Glutamatergic neuron (in vitro differentiated cells): ENCODE data around the gene PPRC1. TPM values are rescaled to one million over a fixed set of nuclear protein-coding genes. Genes with fewer than 3 reads are reported as not detected.

Experiments used
- DNase-seq: peaks from one replicate; pipeline ENCODE4 v3.0.0; 2022
- H3K27ac Mint-ChIP-seq: one replicate; pipeline ENCODE4 v1.8.0; 2020; ENCODE audit warnings: mild to moderate bottlenecking, mixed read lengths, inconsistent platforms; ENCODE audit not compliant: unreplicated experiment
- H3K27me3 Mint-ChIP-seq: one replicate; pipeline ENCODE4 v1.8.0; 2020; ENCODE audit warnings: mild to moderate bottlenecking, moderate library complexity, mixed read lengths, inconsistent platforms; ENCODE audit not compliant: unreplicated experiment
- H3K36me3 Mint-ChIP-seq: one replicate; pipeline ENCODE4 v1.8.0; 2020; ENCODE audit warnings: mild to moderate bottlenecking, mixed read lengths, inconsistent platforms; ENCODE audit not compliant: unreplicated experiment
- H3K4me1 Mint-ChIP-seq: one replicate; pipeline ENCODE4 v1.8.0; 2020; ENCODE audit warnings: mild to moderate bottlenecking, low read depth, mixed read lengths, inconsistent platforms; ENCODE audit not compliant: unreplicated experiment
- H3K4me3 Mint-ChIP-seq: one replicate; pipeline ENCODE4 v1.8.0; 2020; ENCODE audit warnings: mild to moderate bottlenecking, mixed read lengths, inconsistent platforms; ENCODE audit not compliant: unreplicated experiment
- H3K9me3 Mint-ChIP-seq: one replicate; pipeline ENCODE4 v1.8.0; 2020; ENCODE audit warnings: mild to moderate bottlenecking, moderate library complexity, mixed read lengths, inconsistent platforms; ENCODE audit not compliant: unreplicated experiment
- CTCF ChIP-seq: fragments of 200-600 bp; sonication (generic); IDR thresholded peaks from one replicate; pipeline ENCODE4 v1.5.0; 2021; ENCODE audit not compliant: partially characterized antibody, unreplicated experiment
- long read RNA-seq: library from polyadenylated mRNA; unstranded; transcript quantifications from one replicate; pipeline ENCODE4 v2.0.0, GENCODE V29; 2020; ENCODE audit not compliant: unreplicated experiment
- total RNA-seq: library from RNA; stranded (reverse); fragmentation: NEBNext Ultra II Directional; extraction: Animal tissue kit (Norgen Biotek cat#: 25700); gene quantifications from one replicate; pipeline ENCODE4 v1.2.1, GENCODE V29; 2021; ENCODE audit not compliant: unreplicated experiment

The PPRC1 gene
- total RNA-seq: 21.6 TPM
- long read RNA-seq, partial matches to known transcripts: 1 of 3 reads
- long read RNA-seq, other reads (novel, unspliced or antisense): 1 of 3 reads

- Mint-ChIP-seq H3K36me3 (no peaks in the 10 kb centered on the region), H3K27ac (peak within 1 kb of the TSS; percentile 90), H3K4me1 (peaks cover 16% of the 10 kb centered on the region), H3K4me3 (peak within 1 kb of the TSS; percentile 94), H3K27me3 (peaks cover 5% of the 10 kb centered on the region), H3K9me3 (peaks cover 8% of the 10 kb centered on the region)
- DNase-seq: peak; percentile 97
- peak; percentile 96 for TF ChIP-seq CTCF
Measured at GRCh38 chr10:102132563-102133372, at the start of gene PPRC1. Gene PPRC1, plus strand, starts transcription at chr10:102133040. Its CDS starts 29 bp downstream, at chr10:102133069.

DNA sequence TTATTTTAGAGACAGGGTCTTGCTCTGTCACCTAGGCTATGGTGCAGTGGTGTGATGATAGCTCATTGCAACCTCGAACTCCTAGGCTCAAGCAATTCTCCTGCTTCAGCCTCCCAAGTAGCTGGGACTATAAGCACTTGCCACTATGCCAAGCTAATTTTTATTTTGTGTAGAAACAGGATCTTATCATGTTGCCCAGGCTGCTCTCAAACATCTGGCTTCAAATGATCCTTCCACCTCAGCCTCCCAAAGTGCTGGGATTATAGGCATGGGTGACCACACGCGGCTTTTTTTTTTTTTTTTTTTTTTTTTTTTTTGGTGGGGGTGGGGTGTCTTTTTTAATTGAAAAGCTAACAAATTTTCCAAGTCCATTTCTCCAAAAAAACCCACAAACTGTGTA, 49.3 kb upstream of the PPRC1 start:
- H3K27me3 Mint-ChIP-seq: no peaks in the 10 kb centered on the region
- no peaks in the 10 kb centered on the region for H3K9me3 Mint-ChIP-seq
- H3K4me1 Mint-ChIP-seq: peaks cover 2% of the 10 kb centered on the region
- TF ChIP-seq CTCF: no peak
- no peak overlapping the region for H3K27ac Mint-ChIP-seq
- no peak for DNase-seq
- H3K4me3 Mint-ChIP-seq: no peak overlapping the region
- H3K36me3 Mint-ChIP-seq: no peaks in the 10 kb centered on the region

- DNase-seq: no peak
- no peak overlapping the region for H3K4me3 Mint-ChIP-seq
- peaks cover 3% of the 10 kb centered on the region for H3K36me3 Mint-ChIP-seq
Measured at GRCh38 chr10:102085336-102085735, 47.5 kb upstream of the PPRC1 start.

GRCh38 chr10:102086196-102086595, 46.6 kb upstream of the PPRC1 start:
- no peak overlapping the region for H3K27ac Mint-ChIP-seq

More at GRCh38 chr10:102085336-102085735, 47.5 kb upstream of the PPRC1 start:
- H3K27ac Mint-ChIP-seq: no peak overlapping the region
- no peak for TF ChIP-seq CTCF
- H3K9me3 Mint-ChIP-seq: peaks cover 2% of the 10 kb centered on the region
- no peaks in the 10 kb centered on the region for H3K27me3 Mint-ChIP-seq
- H3K4me1 Mint-ChIP-seq: peaks cover 4% of the 10 kb centered on the region

More at GRCh38 chr10:102086196-102086595, 46.6 kb upstream of the PPRC1 start:
- Mint-ChIP-seq H3K36me3 (peaks cover 3% of the 10 kb centered on the region), H3K9me3 (peaks cover 2% of the 10 kb centered on the region), H3K27me3 (no peaks in the 10 kb centered on the region), H3K4me1 (peaks cover 4% of the 10 kb centered on the region), H3K4me3 (no peak overlapping the region)
- no peak for TF ChIP-seq CTCF
- DNase-seq: no peak
